B cell (primary cell): Measurements from ENCODE around the gene AAK1.

Experiments
- CTCF ChIP-seq: fragments of 200-600 bp; IDR thresholded peaks from one replicate; pipeline ENCODE4 v1.8.0; 2022; ENCODE audit warnings: antibody characterized with exemption, mild to moderate bottlenecking
- EZH2 ChIP-seq: IDR thresholded peaks from 2 replicates; pipeline ENCODE4 v1.6.1; 2012; ENCODE audit warnings: borderline replicate concordance, low read depth, mild to moderate bottlenecking, moderate library complexity, low read length; ENCODE audit not compliant: insufficient read depth, poor library complexity, severe bottlenecking

GRCh38 chr2:69637923-69638322 is 5.6 kb downstream of the AAK1 start:
- TF ChIP-seq CTCF (no peak), EZH2 (no peak)
